Upper lobe of right lung (tissue), 1 donor: ENCODE measurements around the gene KLHL21. TPM values are rescaled to one million over a fixed set of nuclear protein-coding genes. Genes with fewer than 3 reads are reported as not detected.
A peak's percentile ranks its signal among the peaks of the same experiment; 100 is the strongest.

Experiments
- ATAC-seq: fragments of 200-7000 bp; cut with Tn5 transposase; one replicate; pipeline ENCODE4 v1.9.1; 2020; ENCODE audit warnings: mild to moderate bottlenecking, moderate library complexity
- DNase-seq: peaks from one replicate; pipeline ENCODE4 v3.0.0-alpha.2; 2020
- H3K27ac ChIP-seq: fragments of 200-600 bp; one replicate; pipeline ENCODE4 v1.8.0; 2022
- H3K27me3 ChIP-seq: fragments of 200-600 bp; one replicate; pipeline ENCODE4 v1.8.0; 2022; ENCODE audit warnings: mild to moderate bottlenecking
- H3K36me3 ChIP-seq: fragments of 200-600 bp; one replicate; pipeline ENCODE4 v1.8.0; 2022
- H3K4me1 ChIP-seq: fragments of 200-600 bp; one replicate; pipeline ENCODE4 v1.8.0; 2022
- H3K4me3 ChIP-seq: fragments of 200-600 bp; one replicate; pipeline ENCODE4 v1.8.0; 2022; ENCODE audit warnings: mild to moderate bottlenecking
- H3K9me3 ChIP-seq: fragments of 200-600 bp; one replicate; pipeline ENCODE4 v1.8.0; 2022
- CTCF ChIP-seq: fragments of 200-600 bp; IDR thresholded peaks from one replicate; pipeline ENCODE4 v1.8.0; 2022; ENCODE audit warnings: antibody characterized with exemption
- intact Hi-C: fragments of 100-400 bp; cut with DNase I; formaldehyde crosslinking; loops from one replicate; pipeline ENCODE4 v1.11.0; 2022
- total RNA-seq: library from RNA; stranded (reverse); fragmentation: NEBNext Ultra II Directional; extraction: Animal tissue kit (Norgen Biotek cat#: 25700); gene quantifications from one replicate; pipeline ENCODE4 v1.2.1, GENCODE V29; 2021
- donor health status: DM: no; HTN: yes; CAD: no; lungs with severe emphysema.

KLHL21 gene
- total RNA-seq, 1 donor from 2014 or later = 21.8 TPM

- Histone ChIP-seq H3K4me3 (peak overlapping the region; percentile 85), H3K27ac (peak overlapping the region; percentile 91), H3K27me3 (no peaks in the 10 kb centered on the region), H3K4me1 (peaks cover 9% of the 10 kb centered on the region), H3K36me3 (no peaks in the 10 kb centered on the region), H3K9me3 (no peaks in the 10 kb centered on the region)
- intact Hi-C loops = no loop called here
- ATAC-seq (peak; percentile 2), DNase-seq (peak; percentile 83)
- TF ChIP-seq CTCF = no peak
These were observed 11.6 kb upstream of the KLHL21 start for GRCh38 chr1:6614019-6614928.

GRCh38 chr1:6613361-6614018 is 10.8 kb upstream of the KLHL21 start, which contains the start of gene PHF13:
Gene PHF13, plus strand, starts transcription at chr1:6613731. Its CDS starts 336 bp downstream, at chr1:6614067.
- H3K4me1 ChIP-seq = peaks cover 9% of the 10 kb centered on the region
- no peaks in the 10 kb centered on the region for H3K9me3 ChIP-seq
- TF ChIP-seq CTCF = no peak
- ATAC-seq = peak; percentile 98
- peak; percentile 100 for DNase-seq
- peak within 1 kb of the TSS; percentile 91 for H3K27ac ChIP-seq
- intact Hi-C loops = no loop called here
- no peaks in the 10 kb centered on the region for H3K27me3 ChIP-seq
- no peaks in the 10 kb centered on the region for H3K36me3 ChIP-seq
- peak within 1 kb of the TSS; percentile 85 for H3K4me3 ChIP-seq

- Histone ChIP-seq H3K4me3 (peak overlapping the region; percentile 85), H3K27ac (peak overlapping the region; percentile 91), H3K27me3 (no peaks in the 10 kb centered on the region), H3K36me3 (no peaks in the 10 kb centered on the region), H3K4me1 (peaks cover 9% of the 10 kb centered on the region), H3K9me3 (no peaks in the 10 kb centered on the region)
- DNase-seq = peak; percentile 78
- ATAC-seq = peak; percentile 65
- TF ChIP-seq CTCF = no peak
- intact Hi-C loops = no loop called here
These were observed 10.1 kb upstream of the KLHL21 start for GRCh38 chr1:6612641-6613360.

- ATAC-seq = peak; percentile 3
- H3K4me3 ChIP-seq = peak overlapping the region; percentile 81
These were observed 1.4 kb upstream of the KLHL21 start for GRCh38 chr1:6603915-6604558.

More at GRCh38 chr1:6603915-6604558, 1.4 kb upstream of the KLHL21 start:
- Histone ChIP-seq H3K9me3 (no peaks in the 10 kb centered on the region), H3K4me1 (peaks cover 32% of the 10 kb centered on the region), H3K27ac (peak overlapping the region; percentile 99), H3K27me3 (no peaks in the 10 kb centered on the region), H3K36me3 (no peaks in the 10 kb centered on the region)
- TF ChIP-seq CTCF = no peak
- intact Hi-C loops = no loop called here
- peak; percentile 81 for DNase-seq
